HG03442 (cell line): Measurements from ENCODE around the gene RPL36AL.

Source experiments
- ATAC-seq: cut with Tn5 transposase; IDR thresholded peaks from one replicate; pipeline ENCODE4 v1.9.1; 2021; ENCODE audit warnings: mild to moderate bottlenecking, moderate library complexity; ENCODE audit not compliant: unreplicated experiment

The RPL36AL gene

DNA sequence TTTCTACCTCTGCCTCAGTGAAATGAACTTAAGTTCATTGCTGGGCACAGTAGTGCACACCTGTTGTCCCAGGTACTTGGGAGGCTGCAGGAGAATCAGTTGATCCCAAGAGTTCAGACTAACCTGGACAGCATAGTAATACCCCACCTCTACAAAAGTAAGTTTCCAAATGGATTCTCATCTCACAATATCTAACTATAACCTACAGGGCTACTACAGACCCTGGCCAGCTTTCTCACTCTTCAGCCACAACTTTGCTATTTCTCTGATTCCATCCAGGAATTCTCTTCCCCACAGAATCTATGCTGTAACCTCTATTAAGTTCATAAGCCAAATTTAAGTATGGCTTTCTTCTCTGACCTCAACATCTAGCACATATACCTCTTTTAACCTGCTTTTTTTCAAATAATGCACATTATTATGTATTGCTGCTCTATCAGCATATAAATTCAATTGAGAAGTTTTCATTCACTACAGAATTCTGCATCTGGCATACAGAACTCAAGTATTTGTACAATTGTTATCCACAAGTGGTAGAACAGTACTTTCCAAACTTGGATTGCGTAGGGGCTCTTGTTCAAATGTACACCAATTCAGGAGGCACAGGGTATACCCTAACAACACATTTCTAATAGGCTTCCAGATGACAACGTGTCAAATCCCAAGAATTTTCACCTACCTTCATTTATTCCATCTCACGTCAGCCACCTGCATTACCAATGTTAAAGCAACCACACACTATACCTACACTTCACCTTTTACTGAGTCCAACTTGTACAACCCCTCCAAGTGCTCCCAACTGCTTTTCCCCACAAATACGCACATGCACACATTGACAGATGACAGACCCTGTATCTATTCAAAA, 38.1 kb downstream of the RPL36AL start:
- ATAC-seq, result no peak

DNA sequence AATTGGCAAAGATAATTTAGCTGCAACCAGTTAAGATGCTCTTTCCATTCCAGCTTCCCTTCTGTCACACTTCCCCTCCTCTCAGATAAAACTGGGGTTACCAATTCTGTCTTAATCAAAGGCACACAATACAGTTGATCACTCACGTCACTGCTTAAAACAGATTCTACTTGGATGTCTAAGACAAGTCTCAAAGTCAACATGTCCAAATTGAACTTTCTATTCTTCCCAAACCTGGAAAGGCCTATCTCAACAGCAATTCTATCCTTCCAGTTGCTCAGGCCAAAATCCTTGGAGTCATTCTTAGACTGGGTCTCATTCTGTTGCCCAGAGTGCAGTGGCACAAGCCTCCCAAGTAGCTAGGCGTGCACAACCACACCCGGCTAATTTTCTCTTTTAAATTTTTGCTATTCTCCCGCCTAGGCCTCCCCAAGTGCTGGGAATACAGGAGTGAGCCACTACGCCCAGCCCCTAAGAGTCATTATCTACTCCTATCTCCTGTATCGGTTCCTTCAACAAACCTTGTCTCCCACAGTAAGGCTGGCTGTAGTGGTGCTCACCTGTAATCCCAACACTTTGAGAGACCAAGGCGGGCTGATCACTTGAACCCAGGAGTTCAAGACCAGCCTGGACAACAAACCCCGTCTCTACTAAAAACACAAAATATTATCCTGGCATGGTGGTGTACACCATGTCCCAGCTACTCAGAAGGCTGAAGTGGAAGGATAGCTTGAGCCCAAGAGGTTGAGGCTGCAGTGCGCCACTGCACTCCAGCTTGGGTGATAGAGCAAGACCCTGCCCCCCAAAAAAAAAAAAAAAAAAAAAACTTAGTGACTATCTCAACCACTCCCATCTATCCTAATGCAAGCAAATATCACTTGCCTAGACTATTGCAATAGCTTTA, 39.0 kb downstream of the RPL36AL start:
- ATAC-seq, result no peak

GRCh38 chr14:49579841-49580240, 40.6 kb downstream of the RPL36AL start:
- no peak for ATAC-seq

- no peak for ATAC-seq
These were observed 42.3 kb downstream of the RPL36AL start for GRCh38 chr14:49578141-49578540.

DNA sequence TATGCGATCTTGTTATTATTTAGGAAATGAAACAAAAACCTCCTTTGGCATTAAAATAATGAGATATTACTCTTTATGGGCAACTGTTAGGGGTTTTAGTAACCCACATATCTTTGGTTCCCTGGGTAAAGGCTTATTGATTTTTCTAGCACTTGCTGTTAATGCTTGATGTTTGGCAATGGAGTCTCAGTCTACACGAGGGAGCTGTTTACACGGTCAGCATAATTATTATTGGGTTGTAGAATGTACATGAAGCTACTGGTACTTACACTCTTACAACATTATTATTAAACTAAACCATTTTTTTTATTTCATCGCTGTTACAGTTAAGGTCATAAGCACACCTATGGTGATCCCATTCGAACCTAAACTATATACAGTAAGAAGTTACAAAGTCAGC, 46.4 kb downstream of the RPL36AL start:
- no peak for ATAC-seq

DNA sequence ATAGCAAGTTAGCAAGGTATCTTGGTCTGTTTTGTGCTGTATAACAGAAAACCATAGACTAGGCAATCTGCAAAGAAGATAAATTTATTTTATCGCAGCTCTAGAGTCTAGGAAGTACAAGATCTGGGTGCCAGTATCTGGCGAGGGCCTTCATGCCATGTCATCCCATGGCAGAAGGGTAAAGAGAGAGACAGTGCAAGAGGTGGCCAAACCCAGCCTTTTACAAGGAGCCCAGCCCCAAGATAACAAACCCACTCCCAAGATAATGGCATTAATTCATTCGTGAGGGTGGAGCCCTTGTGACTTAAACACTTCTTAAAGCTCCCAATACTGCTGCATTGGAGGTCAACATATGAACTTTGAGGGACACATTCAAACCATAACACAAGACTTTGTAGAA, 51.1 kb downstream of the RPL36AL start:
- ATAC-seq, result no peak
